Left lung (tissue), 10 donors: ENCODE data around the gene ARPC1B. TPM values are rescaled to one million over a fixed set of nuclear protein-coding genes. Genes with fewer than 3 reads are reported as not detected.

Experiments used
- ATAC-seq: fragments of 200-7000 bp; cut with Tn5 transposase; one replicate; pipeline ENCODE4 v1.9.1; 2020; ENCODE audit warnings: moderate library complexity
- DNase-seq, 4 donors: peaks; one replicate each; pipeline ENCODE4 v3.0.0-alpha.2; 2013 to 2020
- H3K27ac ChIP-seq, 2 donors: fragments of 200-600 bp; sonication (generic) in 1 of 2; one replicate each; pipeline versions ENCODE4 v1.5.0 to v1.8.0; 2020 to 2021
- H3K27me3 ChIP-seq, 2 donors: fragments of 200-600 bp; sonication (generic) in 1 of 2; one replicate each; pipeline versions ENCODE4 v1.5.0 to v1.8.0; 2020 to 2021
- H3K36me3 ChIP-seq, 2 donors: fragments of 200-600 bp; sonication (generic) in 1 of 2; one replicate each; pipeline versions ENCODE4 v1.5.0 to v1.8.0; 2020 to 2021
- H3K4me1 ChIP-seq, 2 donors: fragments of 200-600 bp; one replicate each; pipeline ENCODE4 v1.8.0; 2021
- H3K4me3 ChIP-seq, 2 donors: fragments of 200-600 bp; sonication (generic) in 1 of 2; one replicate each; pipeline versions ENCODE4 v1.5.0 to v1.8.0; 2020 to 2021; ENCODE audit warnings: mild to moderate bottlenecking in 1 of 2
- H3K9me3 ChIP-seq, 2 donors: fragments of 200-600 bp; sonication (generic) in 1 of 2; one replicate each; pipeline versions ENCODE4 v1.5.0 to v1.8.0; 2020 to 2021
- CTCF ChIP-seq, 2 donors: fragments of 200-600 bp; sonication (generic) in 1 of 2; IDR thresholded peaks; one replicate each; pipeline versions ENCODE4 v1.5.0 to v1.8.0; 2021; ENCODE audit warnings: antibody characterized with exemption in 2 of 2
- intact Hi-C, 2 donors: fragments of 100-400 bp; cut with DNase I; formaldehyde crosslinking; loops; one replicate each; pipeline versions ENCODE4 v1.11.2 to v1.14.2; 2022
- polyA plus RNA-seq, 6 donors: library from polyadenylated mRNA; unstranded; fragments of 120-200 nt; gene quantifications; one replicate each; pipeline ENCODE4 v1.2.1, GENCODE V29; 2013; ENCODE audit not compliant: insufficient read length in 6 of 6
- total RNA-seq, 2 donors: library from RNA; stranded (reverse); fragmentation: NEBNext Ultra II Directional; extraction: Animal tissue kit (Norgen Biotek cat#: 25700); gene quantifications; one replicate each; pipeline ENCODE4 v1.2.1, GENCODE V29; 2021
- donor health status: DM: no; HTN: yes; CAD: no.
- donor health status: DM: no; HTN: no; CAD: no.

The ARPC1B gene
- total and polyA plus RNA-seq, 8 donors = 37.1 to 311 (median 50.1) TPM

GRCh38 chr7:99438573-99439480 lies 64.3 kb downstream of the ARPC1B start, which contains the start of the genes CPSF4 and PTCD1:
Gene CPSF4 (plus strand): TSS chr7:99438943. CDS start chr7:99439083, 140 bp downstream.
Gene PTCD1 (minus strand): TSS chr7:99438798. CDS start chr7:99435242, 3,556 bp downstream.
- TF ChIP-seq CTCF (IDR thresholded peaks at IDR 0.05) = no peak
- Histone ChIP-seq H3K27ac (peak within 1 kb of the TSS; percentile 74 to 83), H3K27me3 (no peaks in the 10 kb centered on the region), H3K4me3 (peak within 1 kb of the TSS; percentile 91 to 99), H3K36me3 (peaks cover 0 to 36% of the 10 kb centered on the region in 2 donors), H3K4me1 (peaks cover 10 to 40% of the 10 kb centered on the region in 2 donors), H3K9me3 (no peaks in the 10 kb centered on the region)
- intact Hi-C loops = no loop called here
- DNase-seq = peak; percentile 89 to 99 (median 96)
- ATAC-seq = peak; percentile 98

- no peaks in the 10 kb centered on the region for H3K27me3 ChIP-seq
- no peak for TF ChIP-seq CTCF (IDR thresholded peaks at IDR 0.05)
- H3K36me3 ChIP-seq = peaks cover 0 to 36% of the 10 kb centered on the region in 2 donors
- ATAC-seq = no peak
- no peak overlapping the region for H3K27ac ChIP-seq
- H3K9me3 ChIP-seq = no peaks in the 10 kb centered on the region
- H3K4me1 ChIP-seq = peaks cover 10 to 40% of the 10 kb centered on the region in 2 donors
- peak overlapping the region in 1 of 2 donors; percentile 91 for H3K4me3 ChIP-seq
- no peak for DNase-seq
- intact Hi-C loops = no loop called here
Measured at GRCh38 chr7:99440195-99440594, 65.7 kb downstream of the ARPC1B start.

Other genes starting within 250 kb of the ARPC1B start
- 10 to 100 TPM; 31.5 to 43.4 TPM for gene SMURF1, start 230.6 kb upstream of the ARPC1B start, total RNA-seq
- 10 to 100 TPM; 15.6 to 19.3 (median 17.7) TPM for gene SMURF1, start 230.6 kb upstream of the ARPC1B start, polyA plus RNA-seq
- gene KPNA7, start 166.6 kb upstream of the ARPC1B start, total RNA-seq = 1 to 10 TPM; 1.0 to 3.3 TPM
- under 1 TPM in 2 of 6 donors, not detected in 4; 0.07 to 0.15 TPM for gene KPNA7, start 166.6 kb upstream of the ARPC1B start, polyA plus RNA-seq
- gene MYH16, start 101.9 kb upstream of the ARPC1B start, total RNA-seq = not detected
- gene MYH16, start 101.9 kb upstream of the ARPC1B start, polyA plus RNA-seq = under 1 TPM in 4 of 6 donors, not detected in 2; 0.04 to 0.49 (median 0.24) TPM
- gene ARPC1A, start 48.8 kb upstream of the ARPC1B start, total RNA-seq = 100 to 1,000 TPM; 142 to 158 TPM
- gene ARPC1A, start 48.8 kb upstream of the ARPC1B start, polyA plus RNA-seq = 100 to 1,000 TPM in 3 of 6 donors, 10 to 100 TPM in 3; 92.7 to 112 (median 101) TPM
- gene PDAP1, start 33.9 kb downstream of the ARPC1B start, total RNA-seq = 10 to 100 TPM; 68.5 to 87.8 TPM
- 100 to 1,000 TPM; 121 to 150 (median 139) TPM for gene PDAP1, start 33.9 kb downstream of the ARPC1B start, polyA plus RNA-seq
- gene BUD31, start 34.2 kb downstream of the ARPC1B start, total RNA-seq = 10 to 100 TPM; 79.0 to 82.0 TPM
- 100 to 1,000 TPM in 1 of 6 donors, 10 to 100 TPM in 5; 87.1 to 103 (median 95.2) TPM for gene BUD31, start 34.2 kb downstream of the ARPC1B start, polyA plus RNA-seq
- gene PTCD1, start 64.1 kb downstream of the ARPC1B start, total RNA-seq = 1 to 10 TPM; 3.5 to 4.5 TPM
- 1 to 10 TPM; 4.6 to 8.2 (median 7.4) TPM for gene PTCD1, start 64.1 kb downstream of the ARPC1B start, polyA plus RNA-seq
- 10 to 100 TPM; 25.9 to 34.2 TPM for gene CPSF4, start 64.2 kb downstream of the ARPC1B start, total RNA-seq
- 10 to 100 TPM; 30.7 to 43.3 (median 33.0) TPM for gene CPSF4, start 64.2 kb downstream of the ARPC1B start, polyA plus RNA-seq
- gene ATP5MF, start 91.4 kb downstream of the ARPC1B start, total RNA-seq = 100 to 1,000 TPM; 250 to 265 TPM
- gene ATP5MF, start 91.4 kb downstream of the ARPC1B start, polyA plus RNA-seq = 100 to 1,000 TPM; 302 to 355 (median 329) TPM
- gene ZNF789, start 98.2 kb downstream of the ARPC1B start, total RNA-seq = 10 to 100 TPM in 1 of 2 donors, 1 to 10 TPM in 1; 8.5 to 11.1 TPM
- gene ZNF789, start 98.2 kb downstream of the ARPC1B start, polyA plus RNA-seq = 10 to 100 TPM; 47.4 to 59.5 (median 53.9) TPM
- gene ZNF394, start 125.6 kb downstream of the ARPC1B start, total RNA-seq = 10 to 100 TPM; 18.6 to 28.9 TPM
- gene ZNF394, start 125.6 kb downstream of the ARPC1B start, polyA plus RNA-seq = 10 to 100 TPM; 14.9 to 18.0 (median 17.2) TPM
- 1 to 10 TPM; 6.7 to 7.6 TPM for gene ZKSCAN5, start 129.9 kb downstream of the ARPC1B start, total RNA-seq
- 10 to 100 TPM; 15.1 to 16.2 (median 15.5) TPM for gene ZKSCAN5, start 129.9 kb downstream of the ARPC1B start, polyA plus RNA-seq
- 1 to 10 TPM; 4.1 to 6.4 TPM for gene FAM200A, start 177.4 kb downstream of the ARPC1B start, total RNA-seq
- gene FAM200A, start 177.4 kb downstream of the ARPC1B start, polyA plus RNA-seq = 10 to 100 TPM; 14.9 to 16.4 (median 15.4) TPM
- 10 to 100 TPM; 56.0 to 67.2 TPM for gene ZNF655, start 183.9 kb downstream of the ARPC1B start, total RNA-seq
- gene ZNF655, start 183.9 kb downstream of the ARPC1B start, polyA plus RNA-seq = 100 to 1,000 TPM in 1 of 6 donors, 10 to 100 TPM in 5; 78.1 to 107 (median 95.8) TPM
- gene TMEM225B, start 223.5 kb downstream of the ARPC1B start, total RNA-seq = under 1 TPM; 0.60 to 0.93 TPM
- gene TMEM225B, start 223.5 kb downstream of the ARPC1B start, polyA plus RNA-seq = 1 to 10 TPM; 1.1 to 1.9 (median 1.7) TPM
- 10 to 100 TPM; 15.3 to 17.5 TPM for gene ZSCAN25, start 242.2 kb downstream of the ARPC1B start, total RNA-seq
- 10 to 100 TPM; 17.5 to 21.3 (median 19.6) TPM for gene ZSCAN25, start 242.2 kb downstream of the ARPC1B start, polyA plus RNA-seq